Erythroblast (primary cell): ENCODE measurements around the gene RUSC1.

Experiments
- GATA1 ChIP-seq: IDR thresholded peaks from 2 replicates; pipeline ENCODE4 v1.6.1; 2011; ENCODE audit warnings: low read depth, mild to moderate bottlenecking, control low read depth, low read length, moderate library complexity
- POLR2A ChIP-seq: IDR thresholded peaks from 2 replicates; pipeline ENCODE4 v1.6.1; 2011; ENCODE audit warnings: mild to moderate bottlenecking, low read length

DNA sequence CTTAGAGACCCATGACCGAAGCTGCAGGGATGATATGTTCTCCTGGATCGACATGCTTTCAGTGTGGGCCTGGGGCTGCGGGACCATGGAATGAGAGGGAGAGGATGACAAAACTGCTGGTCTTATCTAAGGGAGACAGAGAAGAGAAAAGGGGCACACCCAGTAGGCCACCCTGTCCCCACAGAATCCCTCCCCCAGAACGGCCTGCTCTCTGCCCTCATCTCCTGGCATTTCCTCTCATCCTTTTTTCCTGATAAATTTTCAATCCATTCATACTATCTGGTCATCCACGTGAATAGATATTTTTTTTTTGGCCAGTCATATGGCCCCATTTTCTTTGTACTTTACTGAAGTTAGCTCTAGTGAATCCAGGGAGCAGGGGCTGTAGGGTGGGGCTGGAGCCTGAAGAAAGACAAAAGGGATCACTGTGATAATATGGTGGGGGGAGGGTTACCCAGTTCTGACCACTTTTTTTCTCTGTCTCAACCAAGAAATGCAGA is 19.3 kb upstream of the RUSC1 start, which contains the start of gene PKLR:
- peak; percentile 90 for TF ChIP-seq POLR2A
- TF ChIP-seq GATA1, result no peak
